ENCODE data around the gene ASCL5.
"Not testable (repeated sequence)": the region's sequence is repeated elsewhere in the genome, so short reads cannot be mapped to it uniquely, and the experiment has no call there.

ASCL5 gene

DNA sequence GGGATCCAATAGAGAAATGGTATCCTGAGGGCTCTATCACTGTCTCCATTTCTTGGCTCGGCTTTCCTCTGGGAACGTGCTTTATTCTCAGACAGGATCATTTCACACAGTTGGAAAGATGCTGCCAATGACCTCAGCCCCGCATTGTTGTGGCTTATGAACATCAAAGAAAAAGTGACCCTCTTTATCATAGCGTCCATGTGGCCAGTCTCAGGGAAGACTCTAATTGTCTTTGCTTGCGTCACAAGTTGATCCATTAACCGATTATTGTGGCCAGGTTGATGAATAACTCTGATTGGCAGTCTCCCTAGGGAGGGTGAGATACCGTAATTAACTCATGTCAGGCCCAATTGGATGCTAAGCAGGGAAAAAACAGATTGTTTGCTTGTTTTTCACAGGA lies 37.7 kb upstream of the ASCL5 start:
- Mint-ChIP-seq H3K4me3 (no peak overlapping the region), H3K27ac (no peak overlapping the region), H3K27me3 (ENCODE audit: low read depth, poor library complexity) (peaks cover 19% of the 10 kb centered on the region), H3K9me3 (no peaks in the 10 kb centered on the region), H3K4me1 (peaks cover 31% of the 10 kb centered on the region), H3K36me3 (ENCODE audit: low read depth) (no peaks in the 10 kb centered on the region)
- TF ChIP-seq, protein P1, sequence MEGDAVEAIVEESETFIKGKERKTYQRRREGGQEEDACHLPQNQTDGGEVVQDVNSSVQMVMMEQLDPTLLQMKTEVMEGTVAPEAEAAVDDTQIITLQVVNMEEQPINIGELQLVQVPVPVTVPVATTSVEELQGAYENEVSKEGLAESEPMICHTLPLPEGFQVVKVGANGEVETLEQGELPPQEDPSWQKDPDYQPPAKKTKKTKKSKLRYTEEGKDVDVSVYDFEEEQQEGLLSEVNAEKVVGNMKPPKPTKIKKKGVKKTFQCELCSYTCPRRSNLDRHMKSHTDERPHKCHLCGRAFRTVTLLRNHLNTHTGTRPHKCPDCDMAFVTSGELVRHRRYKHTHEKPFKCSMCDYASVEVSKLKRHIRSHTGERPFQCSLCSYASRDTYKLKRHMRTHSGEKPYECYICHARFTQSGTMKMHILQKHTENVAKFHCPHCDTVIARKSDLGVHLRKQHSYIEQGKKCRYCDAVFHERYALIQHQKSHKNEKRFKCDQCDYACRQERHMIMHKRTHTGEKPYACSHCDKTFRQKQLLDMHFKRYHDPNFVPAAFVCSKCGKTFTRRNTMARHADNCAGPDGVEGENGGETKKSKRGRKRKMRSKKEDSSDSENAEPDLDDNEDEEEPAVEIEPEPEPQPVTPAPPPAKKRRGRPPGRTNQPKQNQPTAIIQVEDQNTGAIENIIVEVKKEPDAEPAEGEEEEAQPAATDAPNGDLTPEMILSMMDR (IDR thresholded peaks at IDR 0.05): no peak
- DNase-seq: no peak

DNA sequence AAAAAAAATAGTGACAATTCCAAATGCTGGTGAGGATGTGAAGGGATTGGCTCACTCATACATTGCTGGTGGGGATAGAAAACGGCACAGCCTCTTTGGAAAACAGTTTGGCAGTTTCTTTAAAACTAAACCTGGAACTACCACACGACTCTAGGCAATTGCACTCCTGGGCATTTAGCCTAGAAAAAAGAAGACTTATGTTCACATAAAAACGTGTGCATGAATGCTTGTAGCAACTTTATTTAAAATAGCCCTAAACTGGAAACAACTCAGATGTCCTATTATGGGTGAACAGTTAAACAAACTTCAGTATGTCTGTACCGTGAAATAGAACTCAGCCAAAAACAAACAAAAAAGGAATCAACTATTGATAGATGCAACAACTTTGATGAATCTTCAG lies 36.7 kb upstream of the ASCL5 start:
- Mint-ChIP-seq H3K27me3 (ENCODE audit: low read depth, poor library complexity) (peaks cover 20% of the 10 kb centered on the region), H3K4me3 (no peak overlapping the region), H3K9me3 (no peaks in the 10 kb centered on the region), H3K36me3 (ENCODE audit: low read depth) (no peaks in the 10 kb centered on the region), H3K4me1 (peaks cover 24% of the 10 kb centered on the region), H3K27ac (no peak overlapping the region)
- no peak for DNase-seq
- TF ChIP-seq, protein P1 (IDR thresholded peaks at IDR 0.05): no peak

DNA sequence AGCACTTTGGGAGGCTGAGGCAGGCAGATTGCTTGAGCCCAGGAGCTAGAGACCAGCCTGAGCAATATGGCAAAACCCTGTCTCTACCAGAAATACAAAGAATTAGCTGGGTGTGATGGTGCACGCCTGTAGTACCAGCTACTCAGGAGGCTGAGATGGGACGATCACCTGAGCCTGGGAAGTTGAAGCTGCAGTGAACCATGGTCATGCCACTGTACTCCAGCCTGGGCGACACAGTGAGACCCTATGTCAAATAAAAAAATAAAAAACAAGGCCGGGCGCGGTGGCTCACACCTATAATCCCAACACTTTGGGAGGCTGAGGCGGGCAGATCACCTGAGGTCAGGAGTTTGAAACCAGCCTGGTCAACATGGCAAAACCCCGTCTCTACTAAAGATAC lies 36.1 kb upstream of the ASCL5 start:
- not testable (repeated sequence) for H3K4me3 Mint-ChIP-seq; H3K27ac Mint-ChIP-seq; H3K9me3 Mint-ChIP-seq; H3K36me3 Mint-ChIP-seq (ENCODE audit: low read depth); DNase-seq
- peaks cover 24% of the 10 kb centered on the region for H3K4me1 Mint-ChIP-seq
- H3K27me3 Mint-ChIP-seq (ENCODE audit: low read depth, poor library complexity): peaks cover 20% of the 10 kb centered on the region

DNA sequence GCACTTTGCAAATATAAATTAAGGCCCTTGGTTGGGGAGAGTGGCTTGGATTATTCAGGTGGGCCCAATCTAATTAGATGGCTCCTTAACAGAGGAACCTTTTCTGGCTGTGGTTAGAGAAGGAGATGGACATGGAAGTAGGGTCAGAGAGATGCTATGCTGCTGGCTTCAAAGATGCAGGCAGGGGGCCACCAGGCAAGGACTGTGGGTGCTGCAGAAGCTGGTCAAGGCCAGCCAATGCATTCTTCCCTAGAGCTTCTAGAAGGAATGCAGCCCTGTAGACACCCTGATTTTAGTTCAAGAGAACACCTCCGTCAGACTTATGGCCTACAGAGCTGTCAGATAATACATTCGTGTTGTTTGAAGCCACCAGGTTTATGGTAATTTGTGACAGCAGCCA lies 31.0 kb upstream of the ASCL5 start:
- Mint-ChIP-seq H3K9me3 (no peaks in the 10 kb centered on the region), H3K4me1 (peaks cover 14% of the 10 kb centered on the region), H3K27me3 (ENCODE audit: low read depth, poor library complexity) (peaks cover 13% of the 10 kb centered on the region), H3K27ac (no peak overlapping the region), H3K36me3 (ENCODE audit: low read depth) (no peaks in the 10 kb centered on the region), H3K4me3 (no peak overlapping the region)
- no peak for DNase-seq
- TF ChIP-seq, protein P1 (IDR thresholded peaks at IDR 0.05): no peak

DNA sequence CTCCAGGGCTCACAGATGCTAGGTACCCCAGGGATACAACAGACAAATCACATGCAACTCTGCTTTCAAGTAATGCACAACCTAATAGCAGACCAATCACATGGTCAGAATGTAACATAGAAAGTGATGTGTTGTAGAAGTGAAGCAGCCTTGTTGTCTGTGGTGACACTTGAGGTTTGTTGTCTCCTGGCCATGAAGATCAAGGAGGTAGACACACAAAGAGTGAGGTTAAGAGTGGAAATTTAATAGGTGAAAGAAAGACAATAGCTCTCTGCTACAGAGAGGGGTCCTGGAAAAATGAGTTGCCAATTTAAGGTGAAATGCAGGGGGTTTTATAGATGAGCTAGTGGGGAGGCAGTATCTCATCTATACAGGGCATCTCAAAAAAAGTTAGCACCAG lies 29.8 kb upstream of the ASCL5 start:
- H3K4me1 Mint-ChIP-seq: peaks cover 25% of the 10 kb centered on the region
- TF ChIP-seq, protein P1 (IDR thresholded peaks at IDR 0.05): no peak
- peaks cover 13% of the 10 kb centered on the region for H3K27me3 Mint-ChIP-seq (ENCODE audit: low read depth, poor library complexity)
- H3K9me3 Mint-ChIP-seq: no peaks in the 10 kb centered on the region
- DNase-seq: no peak
- no peak overlapping the region for H3K4me3 Mint-ChIP-seq
- no peak overlapping the region for H3K27ac Mint-ChIP-seq
- H3K36me3 Mint-ChIP-seq (ENCODE audit: low read depth): peaks cover 1% of the 10 kb centered on the region

DNA sequence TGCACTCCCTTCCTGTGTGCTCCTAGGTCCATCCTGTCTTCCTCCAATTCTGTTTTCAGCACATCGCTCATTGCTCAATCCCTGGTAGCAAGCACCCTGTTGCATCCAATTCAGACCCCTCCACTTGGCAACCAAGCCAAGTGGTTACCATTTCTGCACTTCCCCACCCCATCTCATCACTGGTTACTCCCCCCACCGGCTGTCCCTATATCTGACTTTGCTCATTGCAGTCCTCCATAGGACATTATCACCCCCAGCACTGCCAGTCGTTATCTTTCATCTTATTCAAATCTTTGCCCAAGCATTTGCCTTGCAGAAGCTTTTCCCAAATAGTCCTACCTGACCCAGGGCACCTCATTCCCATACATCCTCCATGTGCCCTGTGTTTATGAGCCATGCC lies 29.4 kb upstream of the ASCL5 start:
- Mint-ChIP-seq H3K27ac (no peak overlapping the region), H3K27me3 (ENCODE audit: low read depth, poor library complexity) (peaks cover 13% of the 10 kb centered on the region), H3K4me1 (peaks cover 26% of the 10 kb centered on the region), H3K36me3 (ENCODE audit: low read depth) (peaks cover 6% of the 10 kb centered on the region), H3K4me3 (no peak overlapping the region), H3K9me3 (no peaks in the 10 kb centered on the region)
- TF ChIP-seq, protein P1 (IDR thresholded peaks at IDR 0.05): no peak
- no peak for DNase-seq
